ENCODE data around the gene FOLR1. TPM values are rescaled to one million over a fixed set of nuclear protein-coding genes. Genes with fewer than 3 reads are reported as not detected.

FOLR1 gene
- total RNA-seq, 1 donor from 2014 or later: not detected

DNA sequence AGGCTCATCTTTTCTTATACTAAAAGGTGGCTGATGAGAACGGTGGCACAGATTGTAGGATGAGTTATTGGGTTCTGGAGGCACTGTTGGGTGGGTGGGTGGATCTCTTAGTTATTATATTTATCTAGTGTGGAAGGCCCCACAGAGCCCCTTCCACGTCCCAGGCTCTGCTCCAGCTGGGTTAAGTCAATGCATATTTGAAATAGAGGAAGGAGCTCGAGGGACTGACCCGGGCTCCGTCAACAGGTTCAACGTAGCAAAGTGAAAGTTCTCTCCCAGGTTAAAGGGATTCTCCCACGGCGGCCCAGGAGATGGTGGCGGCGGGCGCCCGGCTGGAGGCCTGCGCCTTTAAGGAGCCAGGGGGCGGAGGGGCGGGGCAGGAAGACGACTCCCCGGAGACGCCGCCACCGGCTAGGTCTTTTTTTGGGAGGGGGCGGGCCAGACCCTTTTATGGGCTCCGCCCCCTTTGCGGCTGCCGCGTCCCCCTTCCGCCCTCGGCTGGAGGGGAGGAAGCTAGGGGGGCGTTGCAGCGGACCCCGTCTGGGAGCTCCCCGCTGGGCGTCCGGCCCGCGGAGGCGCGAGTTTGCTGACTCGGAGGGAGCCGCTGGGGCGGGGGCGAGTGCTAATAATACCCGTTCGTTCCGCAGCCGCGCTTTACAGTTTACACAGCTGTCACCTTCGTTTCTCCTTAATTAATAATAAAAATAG, 31.1 kb downstream of the FOLR1 start:
- intact Hi-C loops (cut with micrococcal nuclease): loop anchor here (1.0 to 5.0 kb wide), 12 partner anchors 40 to 1554 kb away; partner anchors contain the start of genes ANAPC15, ATG16L2, CLPB and LAMTOR1

DNA sequence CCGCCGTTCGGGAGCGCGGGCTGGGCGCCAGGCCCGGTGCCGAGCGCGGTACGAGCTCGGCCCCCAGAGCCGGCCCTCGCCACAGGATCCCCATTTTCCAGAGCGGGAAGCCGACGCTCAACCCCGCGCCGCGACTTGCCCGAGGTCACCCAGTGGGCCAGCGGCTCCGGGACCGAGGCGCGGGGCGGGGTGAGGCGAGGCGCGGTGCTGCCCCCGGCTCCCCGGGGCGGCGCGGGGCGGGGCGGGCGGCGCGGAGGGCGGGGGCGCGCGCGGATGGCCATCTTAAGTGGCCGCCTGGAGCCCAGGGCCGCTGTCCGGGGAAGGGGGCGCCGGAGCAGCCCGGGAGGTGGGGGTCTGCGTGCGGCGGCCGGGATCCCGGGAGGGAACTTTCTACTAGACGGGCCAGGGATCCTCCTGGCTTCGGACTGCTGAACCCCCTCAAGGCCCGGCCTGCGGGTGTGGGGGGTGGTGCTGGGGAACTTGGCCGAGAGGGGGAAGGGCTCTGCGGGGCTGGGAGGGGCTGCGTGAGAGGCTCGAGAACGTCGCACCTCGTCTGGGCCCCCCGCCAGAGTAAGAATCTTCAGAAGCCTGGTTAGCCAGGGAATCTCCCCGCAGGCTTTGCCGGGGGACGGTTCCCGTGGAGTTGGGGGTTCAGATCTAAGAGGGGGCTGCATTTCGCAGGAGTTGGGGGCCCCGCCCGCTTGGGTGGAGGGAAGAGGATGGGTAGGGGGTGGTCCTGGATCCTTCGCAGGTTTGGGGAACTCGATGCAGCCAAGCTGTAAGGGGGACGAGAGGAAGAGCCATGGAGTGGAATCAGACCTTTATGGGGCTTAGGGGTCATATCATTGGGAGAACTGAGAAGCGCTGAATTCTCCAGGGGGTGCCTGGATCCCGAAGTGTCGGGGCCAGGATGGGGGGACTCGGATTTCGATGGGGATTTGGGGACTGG, 31.9 kb downstream of the FOLR1 start:
- intact Hi-C loops (cut with micrococcal nuclease): loop anchor here (1.0 to 5.0 kb wide), 12 partner anchors 41 to 1553 kb away; partner anchors contain the start of genes ANAPC15, ATG16L2, CLPB and LAMTOR1

DNA sequence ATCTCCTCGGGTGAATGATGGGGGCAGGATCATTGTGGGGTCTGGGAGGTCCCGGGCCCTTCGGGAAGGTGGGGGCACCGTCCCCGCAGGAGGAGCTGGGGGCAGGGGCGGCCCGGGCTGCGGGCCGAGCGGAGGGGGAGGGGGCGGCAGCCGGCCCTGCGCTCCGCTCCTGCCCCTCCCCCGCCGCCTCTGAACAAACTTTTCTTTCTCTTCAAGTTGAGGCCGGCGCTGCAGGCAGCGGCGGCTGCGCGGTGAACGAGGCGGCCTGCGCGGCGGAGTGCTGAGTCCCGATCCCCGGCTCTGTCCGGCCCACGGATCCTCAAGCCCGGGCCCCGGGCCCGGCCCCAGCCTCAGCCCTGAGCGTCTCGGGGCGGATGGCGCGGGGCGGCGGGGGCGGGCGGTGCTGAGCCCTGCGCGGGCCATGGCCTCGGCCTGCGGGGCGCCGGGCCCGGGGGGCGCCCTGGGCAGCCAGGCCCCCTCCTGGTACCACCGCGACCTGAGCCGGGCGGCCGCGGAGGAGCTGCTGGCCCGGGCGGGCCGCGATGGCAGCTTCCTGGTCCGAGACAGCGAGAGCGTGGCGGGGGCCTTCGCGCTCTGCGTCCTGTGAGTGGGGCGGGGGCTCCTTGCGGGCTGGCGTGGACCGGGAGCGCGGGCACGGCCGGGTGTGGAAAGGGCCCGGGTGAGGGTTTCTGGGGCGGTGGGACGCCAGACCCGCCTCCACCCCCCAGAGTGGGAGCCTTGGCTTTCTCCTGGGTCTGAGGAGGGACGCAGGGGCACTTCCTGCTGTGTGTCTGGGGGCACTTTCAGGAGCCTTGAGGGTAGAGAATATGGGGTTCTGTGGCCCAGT, 32.8 kb downstream of the FOLR1 start, which contains the start of gene INPPL1:
Gene INPPL1, plus strand, starts transcription at position 204 of the 847 bp plus-strand sequence. Its CDS starts 218 bp downstream, at position 422.
- intact Hi-C loops (cut with micrococcal nuclease): loop anchor here (5.0 kb wide), 2 partner anchors 197 to 1553 kb away; no protein-coding TSS in a partner anchor

DNA sequence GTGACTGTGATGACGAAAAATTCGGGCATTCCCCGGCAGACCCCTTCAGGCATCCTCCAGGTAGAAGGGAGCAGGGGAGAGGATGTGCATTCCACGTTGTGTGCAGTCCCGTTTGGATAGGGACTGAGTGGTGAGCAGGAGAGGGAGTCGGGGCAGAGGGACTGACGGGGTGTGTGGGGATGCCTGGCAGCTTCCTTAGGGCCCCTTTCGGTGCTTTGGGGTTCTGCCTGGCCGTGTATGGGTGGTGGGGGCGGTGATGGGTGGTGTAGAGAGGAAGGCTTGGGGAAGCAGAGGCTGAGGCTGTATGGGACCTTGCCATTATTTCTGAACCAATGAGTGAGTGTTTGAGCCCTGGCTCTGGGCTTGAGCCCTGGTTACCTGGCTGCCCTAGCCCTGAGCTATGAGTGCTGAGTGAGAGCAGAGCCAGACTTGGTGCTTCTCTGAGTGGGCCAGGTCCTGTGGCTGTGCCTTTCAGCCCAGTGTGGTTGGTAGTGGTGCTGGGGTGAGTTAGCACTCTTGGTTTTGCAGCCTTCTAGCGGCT, 33.5 kb downstream of the FOLR1 start:
- intact Hi-C loops (cut with micrococcal nuclease): no loop called here

DNA sequence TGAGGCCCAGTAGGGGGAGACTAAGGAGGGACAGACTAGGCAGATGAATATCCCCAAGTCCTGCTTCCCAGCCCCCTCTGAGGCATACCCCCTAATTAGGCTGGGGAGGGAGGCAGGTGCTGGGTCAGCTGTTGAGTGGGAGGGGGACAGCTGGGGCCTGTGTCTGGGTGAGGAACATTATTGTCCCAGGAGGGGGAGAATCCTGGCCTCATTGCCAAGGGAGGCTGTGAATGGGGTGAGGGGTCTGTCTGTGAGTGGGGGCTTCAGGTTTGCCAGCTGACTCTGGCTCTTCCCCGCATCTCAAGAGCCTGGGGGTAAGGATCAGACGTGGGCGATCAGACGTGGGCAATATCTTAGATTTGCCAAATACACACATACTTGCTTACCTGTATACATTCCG, 34.8 kb downstream of the FOLR1 start:
- intact Hi-C loops (cut with micrococcal nuclease): no loop called here

DNA sequence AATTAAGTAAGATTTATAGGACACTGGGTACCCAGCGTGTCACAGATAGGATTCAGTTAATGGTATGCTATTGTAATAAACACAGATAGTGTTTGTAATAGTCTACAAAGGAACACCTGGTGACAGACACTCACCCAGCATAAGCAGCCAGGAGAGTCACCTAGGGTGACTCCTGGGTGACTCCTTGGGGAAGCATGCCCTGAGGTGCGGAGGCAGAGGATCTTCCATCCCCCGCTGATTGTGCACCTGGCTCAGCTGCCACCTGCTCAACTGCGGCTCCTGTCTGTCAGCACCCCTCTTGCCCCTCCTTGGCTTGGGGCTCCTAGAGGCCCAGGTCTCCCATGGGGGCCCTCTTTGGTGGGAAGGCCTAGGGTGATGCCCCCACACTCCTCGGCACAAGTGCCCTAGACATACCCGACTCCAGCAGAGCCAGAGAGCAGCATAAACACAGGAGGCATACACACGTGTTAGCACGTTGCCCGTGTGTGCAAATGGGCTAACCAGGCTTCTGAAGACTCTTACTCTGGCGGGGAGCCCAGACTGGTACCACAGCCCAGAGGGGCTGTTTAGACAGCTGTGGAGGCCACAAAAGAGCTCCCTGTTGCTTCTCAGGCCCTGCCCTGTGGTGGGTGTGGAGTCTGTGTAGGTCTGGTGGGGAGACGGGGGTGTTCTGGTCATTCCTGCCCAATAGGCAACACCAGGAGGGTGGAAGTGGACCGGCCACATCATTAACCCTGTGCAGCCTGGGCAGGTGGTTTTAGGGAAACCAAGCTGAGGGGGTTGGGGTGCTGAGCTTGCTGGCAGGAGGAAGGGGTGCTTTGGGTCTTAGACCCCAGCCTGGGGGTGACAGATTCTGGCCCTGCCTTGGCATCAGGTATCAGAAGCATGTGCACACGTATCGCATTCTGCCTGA, 35.6 kb downstream of the FOLR1 start:
- intact Hi-C loops (cut with micrococcal nuclease): no loop called here

DNA sequence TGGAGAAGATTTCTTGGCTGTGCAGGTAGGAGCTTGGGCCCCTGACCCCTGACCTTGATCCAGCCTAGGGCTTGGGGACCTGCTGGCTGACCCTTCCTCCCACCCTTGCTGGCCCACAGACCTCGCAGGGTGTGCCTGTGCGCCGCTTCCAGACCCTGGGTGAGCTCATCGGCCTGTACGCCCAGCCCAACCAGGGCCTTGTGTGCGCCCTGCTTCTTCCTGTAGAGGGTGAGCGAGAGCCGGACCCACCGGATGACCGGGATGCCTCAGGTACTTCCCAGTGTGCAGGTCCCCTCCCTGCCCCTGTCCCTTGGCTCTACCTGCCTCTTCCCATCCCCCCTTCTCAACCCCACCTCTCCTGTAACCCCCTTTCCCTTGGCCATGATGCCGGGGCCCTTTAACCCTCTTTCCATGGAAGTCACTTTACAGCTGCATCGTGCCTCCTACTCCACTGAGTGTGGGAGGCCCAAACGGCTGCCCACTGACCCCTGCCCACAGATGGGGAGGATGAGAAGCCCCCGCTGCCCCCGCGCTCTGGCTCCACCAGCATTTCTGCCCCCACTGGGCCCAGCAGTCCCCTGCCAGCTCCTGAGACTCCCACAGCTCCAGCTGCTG, 36.4 kb downstream of the FOLR1 start:
- intact Hi-C loops (cut with micrococcal nuclease): no loop called here

DNA sequence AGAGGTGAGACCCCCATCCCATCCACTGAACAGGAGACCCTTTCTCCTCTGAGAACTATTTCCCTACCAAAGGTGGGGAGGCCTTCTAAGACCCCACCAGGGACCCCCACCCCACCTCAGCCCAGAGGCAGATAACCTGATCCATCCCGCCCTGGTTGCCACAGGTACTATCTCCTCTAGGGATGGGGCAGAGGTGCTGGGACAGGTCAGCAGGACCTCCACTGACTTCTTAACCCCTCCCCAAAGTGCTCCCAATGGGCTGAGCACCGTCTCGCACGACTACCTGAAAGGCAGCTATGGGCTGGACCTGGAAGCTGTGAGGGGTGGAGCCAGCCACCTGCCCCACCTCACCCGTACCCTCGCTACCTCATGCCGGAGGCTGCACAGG, 36.9 kb downstream of the FOLR1 start:
- intact Hi-C loops (cut with micrococcal nuclease): no loop called here

DNA sequence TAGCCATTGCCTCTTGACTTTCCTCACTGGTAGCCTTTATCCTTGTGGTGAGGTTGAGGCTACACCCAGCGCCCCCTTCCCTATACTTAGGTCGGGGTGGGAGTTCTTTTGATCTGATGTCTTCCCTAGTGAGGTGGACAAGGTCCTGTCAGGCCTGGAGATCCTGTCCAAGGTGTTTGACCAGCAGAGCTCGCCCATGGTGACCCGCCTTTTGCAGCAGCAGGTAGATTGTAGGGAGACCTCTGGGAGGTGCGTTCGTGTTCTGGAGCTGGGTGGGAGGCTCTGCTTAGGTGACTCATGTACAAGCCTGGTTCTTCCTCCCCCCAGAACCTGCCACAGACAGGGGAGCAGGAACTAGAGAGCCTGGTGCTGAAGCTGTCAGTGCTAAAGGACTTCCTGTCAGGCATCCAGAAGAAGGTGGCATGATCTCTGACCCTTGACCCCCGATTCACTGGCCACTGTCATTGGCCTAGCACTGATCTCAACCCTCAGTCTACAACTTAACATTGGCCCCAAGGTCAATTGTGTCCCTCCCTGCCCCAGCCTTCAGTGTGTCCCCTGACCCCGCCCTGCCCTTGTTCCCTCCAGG, 37.5 kb downstream of the FOLR1 start:
- intact Hi-C loops (cut with micrococcal nuclease): no loop called here

DNA sequence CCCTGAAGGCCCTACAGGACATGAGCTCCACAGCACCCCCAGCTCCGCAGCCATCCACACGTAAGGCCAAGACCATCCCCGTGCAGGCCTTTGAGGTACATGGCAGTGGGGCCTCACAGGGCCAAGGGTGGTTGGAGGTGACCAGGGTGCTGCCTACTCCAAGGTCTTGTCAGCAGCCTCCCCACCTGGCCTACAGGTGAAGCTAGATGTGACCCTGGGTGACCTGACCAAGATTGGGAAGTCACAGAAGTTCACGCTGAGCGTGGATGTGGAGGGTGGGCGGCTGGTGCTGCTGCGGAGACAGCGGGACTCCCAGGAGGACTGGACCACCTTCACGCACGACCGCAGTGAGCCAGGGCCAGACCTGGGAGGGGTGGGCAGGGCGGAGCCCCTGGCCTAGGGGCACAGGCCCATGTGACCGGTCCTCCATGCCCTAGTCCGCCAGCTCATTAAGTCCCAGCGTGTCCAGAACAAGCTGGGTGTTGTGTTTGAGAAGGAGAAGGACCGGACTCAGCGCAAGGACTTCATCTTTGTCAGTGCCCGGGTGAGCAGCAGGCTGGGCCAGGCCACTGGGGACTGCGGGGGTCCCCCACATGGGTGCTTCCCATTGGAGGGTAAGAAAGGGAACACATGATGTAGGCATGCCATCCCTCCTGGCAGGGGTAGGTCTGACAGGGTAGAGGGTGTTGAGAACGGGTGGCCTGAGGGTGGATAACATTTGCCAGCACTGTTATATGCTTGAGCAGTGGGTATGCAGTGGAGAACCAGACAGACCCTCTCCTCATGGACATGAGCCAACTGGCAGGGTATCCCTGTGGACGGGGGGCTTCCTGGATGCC, 38.2 kb downstream of the FOLR1 start:
- intact Hi-C loops (cut with micrococcal nuclease): no loop called here

DNA sequence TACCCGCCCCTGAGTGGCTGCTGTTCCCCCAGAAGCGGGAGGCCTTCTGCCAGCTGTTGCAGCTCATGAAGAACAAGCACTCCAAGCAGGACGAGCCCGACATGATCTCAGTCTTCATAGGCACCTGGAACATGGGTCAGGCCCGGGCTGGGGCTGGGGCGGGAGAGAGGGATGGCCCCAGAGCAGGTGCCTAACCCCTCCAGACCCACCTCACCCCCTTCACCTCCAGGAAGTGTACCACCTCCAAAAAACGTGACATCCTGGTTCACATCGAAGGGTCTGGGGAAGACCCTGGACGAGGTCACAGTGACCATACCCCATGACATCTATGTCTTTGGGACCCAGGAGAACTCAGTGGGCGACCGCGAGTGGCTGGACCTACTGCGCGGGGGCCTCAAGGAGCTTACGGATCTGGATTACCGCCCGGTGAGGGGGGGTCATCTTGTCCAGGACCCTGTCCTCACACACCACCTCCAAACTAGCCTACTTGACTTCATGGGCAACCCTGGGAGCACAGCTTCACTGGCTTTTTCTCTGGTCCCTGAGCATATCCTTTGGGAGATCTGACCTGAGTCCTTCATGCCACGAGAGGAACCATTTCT, 38.9 kb downstream of the FOLR1 start:
- intact Hi-C loops (cut with micrococcal nuclease): no loop called here

DNA sequence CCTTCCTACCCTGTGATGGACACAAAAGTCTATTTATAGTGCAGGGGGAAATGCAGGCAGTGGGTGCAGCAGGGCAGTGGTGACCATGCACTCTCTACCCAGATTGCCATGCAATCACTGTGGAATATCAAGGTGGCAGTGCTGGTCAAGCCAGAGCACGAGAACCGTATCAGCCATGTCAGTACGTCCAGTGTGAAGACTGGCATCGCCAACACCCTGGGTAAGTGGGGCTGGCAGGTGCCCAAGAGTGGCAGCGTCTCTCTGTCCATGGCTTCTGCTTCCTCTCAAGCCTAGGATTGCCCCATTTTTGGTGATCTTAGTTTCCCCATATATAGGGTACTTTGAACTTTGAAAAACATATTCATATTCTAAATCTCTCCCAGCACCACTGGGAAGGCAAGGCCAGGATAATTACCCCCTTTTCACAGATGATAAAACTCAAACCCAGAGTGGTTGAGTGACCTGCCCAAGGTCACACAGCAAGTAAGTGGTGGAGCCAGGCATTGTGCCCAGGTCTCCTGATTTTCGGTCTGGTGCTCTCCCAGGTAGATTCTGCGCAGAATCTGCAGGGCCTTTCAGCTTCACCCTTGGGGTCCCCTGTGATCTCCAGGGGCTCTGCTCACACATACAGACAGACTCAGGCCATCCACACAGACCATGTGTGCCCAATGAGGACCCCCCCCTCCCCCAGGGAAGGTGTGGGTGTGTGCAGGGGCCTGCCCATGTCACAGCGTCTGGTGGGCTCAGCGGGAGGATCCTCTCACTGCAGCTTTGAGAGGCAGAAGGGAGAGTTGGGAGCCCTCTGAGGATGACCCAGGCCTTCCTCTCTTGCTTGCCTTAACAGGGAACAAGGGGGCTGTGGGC, 39.7 kb downstream of the FOLR1 start:
- intact Hi-C loops (cut with micrococcal nuclease): no loop called here

DNA sequence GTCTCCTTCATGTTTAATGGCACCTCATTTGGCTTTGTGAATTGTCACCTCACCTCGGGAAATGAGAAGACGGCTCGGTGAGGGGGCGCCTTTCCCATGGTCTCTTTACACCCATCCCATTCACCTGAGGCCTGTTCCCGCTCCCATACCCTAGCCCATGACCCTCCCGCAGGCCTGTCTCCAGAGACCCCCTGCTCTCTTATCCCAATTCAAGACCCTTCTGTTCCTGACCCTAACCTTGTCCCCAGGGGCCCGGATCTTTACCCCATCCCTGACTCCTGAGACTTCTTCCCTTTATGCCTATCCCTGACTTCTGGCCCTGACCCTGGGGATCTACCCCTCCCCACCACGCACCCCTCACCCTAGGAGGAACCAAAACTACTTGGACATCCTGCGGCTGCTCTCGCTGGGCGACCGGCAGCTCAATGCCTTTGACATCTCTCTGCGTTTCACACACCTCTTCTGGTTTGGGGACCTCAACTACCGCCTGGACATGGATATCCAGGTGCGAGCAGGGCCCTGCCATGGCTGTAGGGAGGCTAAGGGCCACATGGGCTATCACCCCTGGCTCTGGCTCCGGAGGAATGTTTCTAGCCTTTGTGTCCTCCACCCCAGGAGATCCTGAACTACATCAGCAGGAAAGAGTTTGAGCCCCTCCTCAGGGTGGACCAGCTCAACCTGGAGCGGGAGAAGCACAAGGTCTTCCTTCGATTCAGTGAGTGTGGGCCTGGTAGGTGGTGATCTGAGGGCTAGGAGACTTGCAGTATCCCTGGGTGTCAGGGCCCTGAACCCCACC, 40.5 kb downstream of the FOLR1 start:
- intact Hi-C loops (cut with micrococcal nuclease): no loop called here

DNA sequence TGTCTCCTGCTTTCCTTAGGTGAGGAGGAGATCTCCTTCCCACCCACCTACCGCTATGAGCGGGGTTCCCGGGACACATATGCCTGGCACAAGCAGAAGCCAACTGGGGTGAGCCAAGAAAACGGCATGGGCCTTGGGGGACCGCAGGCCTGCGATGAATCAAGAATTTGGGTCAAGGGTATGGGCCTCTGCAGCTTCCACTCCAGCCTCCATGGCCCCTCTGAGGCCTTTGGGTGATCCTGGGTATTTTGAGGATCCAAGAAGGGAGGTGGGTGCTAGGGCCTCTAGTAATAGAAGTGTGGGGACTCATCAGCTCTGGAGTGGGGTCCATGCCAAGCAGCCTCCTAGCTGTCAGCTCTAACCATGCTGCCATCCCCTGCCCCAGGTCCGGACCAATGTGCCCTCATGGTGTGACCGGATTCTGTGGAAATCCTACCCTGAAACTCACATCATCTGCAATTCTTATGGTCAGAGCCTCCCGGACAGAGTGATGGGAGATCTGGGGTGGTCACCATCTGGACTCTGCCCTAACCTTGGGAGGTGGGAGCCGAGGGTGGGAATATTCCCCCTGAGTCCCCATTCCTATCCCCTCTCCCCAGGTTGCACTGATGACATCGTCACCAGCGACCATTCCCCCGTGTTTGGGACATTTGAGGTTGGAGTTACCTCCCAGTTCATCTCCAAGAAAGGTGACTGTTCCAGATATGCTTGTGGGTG, 41.3 kb downstream of the FOLR1 start:
- intact Hi-C loops (cut with micrococcal nuclease): no loop called here

All from T-helper 1 cell treated with Interleukin-12 subunit alpha and Interleukin-12 subunit beta and Interleukin-4 antibody, amounts not matched to agents 30 ng/mL and 1 ng/mL, for 36 hours (primary cell).